Gastroesophageal sphincter (tissue), 3 donors: ENCODE results near the gene PPP5C.

Experiments
- CTCF ChIP-seq, 4 experiments: fragments of 200-600 bp in 2 of 4; fragments of 450-650 bp in 2 of 4; sonication (generic) in 1 of 4; IDR thresholded peaks; one replicate each; pipeline ENCODE4 v1.5.1; 2017 to 2019; ENCODE audit warnings: antibody characterized with exemption in 4 of 4, mild to moderate bottlenecking in 2 of 4, moderate library complexity in 2 of 4
- EP300 ChIP-seq: sonication (generic); formaldehyde crosslinking; IDR thresholded peaks from one replicate; pipeline ENCODE4 v1.6.1; 2017; ENCODE audit warnings: antibody characterized with exemption, mild to moderate bottlenecking
- POLR2A ChIP-seq, 2 donors: fragments of 450-650 bp; IDR thresholded peaks; one replicate each; pipeline ENCODE4 v1.6.1; 2017; ENCODE audit warnings: antibody characterized with exemption in 2 of 2, mild to moderate bottlenecking in 2 of 2, moderate library complexity in 1 of 2
- POLR2AphosphoS5 ChIP-seq: sonication (generic); formaldehyde crosslinking; IDR thresholded peaks from one replicate; pipeline ENCODE4 v1.6.1; 2017; ENCODE audit warnings: antibody characterized with exemption

- TF ChIP-seq CTCF (IDR thresholded peaks at IDR 0.05): no peak
- TF ChIP-seq POLR2A (IDR thresholded peaks at IDR 0.05): no peak
- TF ChIP-seq POLR2AphosphoS5: no peak
- TF ChIP-seq EP300: no peak
These were observed 7.0 kb downstream of the PPP5C start for GRCh38 chr19:46353730-46354528.
